Endodermal cell (in vitro differentiated cells): ENCODE measurements around the gene ETFDH. TPM values are rescaled to one million over a fixed set of nuclear protein-coding genes. Genes with fewer than 3 reads are reported as not detected.
A peak's percentile ranks its signal among the peaks of the same experiment; 100 is the strongest.

Source experiments
- DNase-seq: peaks from one replicate; pipeline ENCODE4 v3.0.0-alpha.2; 2017
- H3K27ac ChIP-seq: 2 replicates; pipeline ENCODE4 v1.5.1; 2013; ENCODE audit warnings: mild to moderate bottlenecking, low read depth, low read length, moderate library complexity
- H3K27me3 ChIP-seq: 2 replicates; pipeline ENCODE4 v1.6.1; 2013; ENCODE audit warnings: mild to moderate bottlenecking, low read length, moderate library complexity; ENCODE audit not compliant: insufficient read depth, control insufficient read depth, poor library complexity, severe bottlenecking
- H3K36me3 ChIP-seq: 2 replicates; pipeline ENCODE4 v1.7.0; 2013; ENCODE audit warnings: mild to moderate bottlenecking, low read length, moderate library complexity; ENCODE audit not compliant: control insufficient read depth, insufficient read depth
- H3K4me1 ChIP-seq: one replicate; pipeline ENCODE4 v1.7.0; 2013; ENCODE audit warnings: low read length; ENCODE audit not compliant: control insufficient read depth, insufficient read depth
- H3K4me3 ChIP-seq: 2 replicates; pipeline ENCODE4 v1.5.1; 2013; ENCODE audit warnings: mild to moderate bottlenecking, low read length, moderate library complexity
- H3K9ac ChIP-seq: 2 replicates; pipeline ENCODE4 v1.6.1; 2013; ENCODE audit warnings: mild to moderate bottlenecking, low read length, moderate library complexity; ENCODE audit not compliant: poor library complexity, severe bottlenecking; ENCODE audit errors: extremely low read depth
- H3K9me3 ChIP-seq: 2 replicates; pipeline ENCODE4 v1.6.1; 2013; ENCODE audit warnings: mild to moderate bottlenecking, low read length, moderate library complexity; ENCODE audit not compliant: control insufficient read depth
- H3K27ac Mint-ChIP-seq: 2 replicates; pipeline ENCODE4 v1.8.0; 2020; ENCODE audit warnings: mixed read lengths
- H3K27me3 Mint-ChIP-seq: 2 replicates; pipeline ENCODE4 v1.8.0; 2021; ENCODE audit warnings: mild to moderate bottlenecking, mixed read lengths; ENCODE audit not compliant: insufficient read depth
- H3K36me3 Mint-ChIP-seq: 2 replicates; pipeline ENCODE4 v1.8.0; 2020; ENCODE audit warnings: low read depth, mixed read lengths
- H3K4me1 Mint-ChIP-seq: 2 replicates; pipeline ENCODE4 v1.8.0; 2020; ENCODE audit warnings: mixed read lengths
- H3K4me3 Mint-ChIP-seq: 2 replicates; pipeline ENCODE4 v1.8.0; 2020; ENCODE audit warnings: mild to moderate bottlenecking, moderate library complexity, mixed read lengths
- H3K9me3 Mint-ChIP-seq: 2 replicates; pipeline ENCODE4 v1.8.0; 2020; ENCODE audit warnings: mild to moderate bottlenecking, mixed read lengths
- CTCF ChIP-seq: fragments of 200-600 bp; sonication (generic); conservative IDR thresholded peaks from 2 replicates; pipeline ENCODE4 v1.5.0; 2021; ENCODE audit warnings: antibody characterized with exemption, mild to moderate bottlenecking
- WGBS, 2 experiments: methylation state at CpG; one replicate each; pipeline versions ENCODE4 v1.1.5 to v1.1.7; 2013; ENCODE audit warnings: missing lambda C conversion rate in 2 of 2, mixed read lengths in 1 of 2; ENCODE audit not compliant: insufficient coverage in 1 of 2, insufficient read length in 1 of 2; 5-methylcytosine and 5-hydroxymethylcytosine counted together
- total RNA-seq, 2 donors: library from RNA; stranded (reverse); fragmentation: NEBNext Ultra II Directional in 1 of 2; extraction: Animal tissue kit (Norgen Biotek cat#: 25700) in 1 of 2; gene quantifications; 2 replicates in 1 of 2; 3 replicates in 1 of 2; pipeline ENCODE4 v1.2.1, GENCODE V29; 2021

Gene ETFDH
- total RNA-seq, 2 donors from 2014 or later = 10.6 to 11.8 TPM

- Histone ChIP-seq H3K9ac (no peak overlapping the region), H3K9me3 (no peaks in the 10 kb centered on the region), H3K4me3 (no peak overlapping the region), H3K27me3 (no peaks in the 10 kb centered on the region), H3K4me1 (no peaks in the 10 kb centered on the region), H3K36me3 (peaks cover 23% of the 10 kb centered on the region), H3K27ac (no peak overlapping the region)
- Mint-ChIP-seq H3K27ac (no peak overlapping the region), H3K9me3 (no peaks in the 10 kb centered on the region), H3K4me3 (no peak overlapping the region), H3K27me3 (no peaks in the 10 kb centered on the region), H3K36me3 (peaks cover 17% of the 10 kb centered on the region), H3K4me1 (peaks cover 11% of the 10 kb centered on the region)
- no peak for TF ChIP-seq CTCF
- DNase-seq = no peak
- WGBS, 2 experiments = 96 to 100% methylated on average over 3 to 18 of the region's 18 CpGs
These were observed 7.3 kb upstream of the ETFDH start for GRCh38 chr4:158664806-158665205.

- Histone ChIP-seq H3K9me3 (no peaks in the 10 kb centered on the region), H3K36me3 (peaks cover 23% of the 10 kb centered on the region), H3K27ac (no peak overlapping the region), H3K27me3 (no peaks in the 10 kb centered on the region), H3K9ac (no peak overlapping the region), H3K4me3 (no peak overlapping the region), H3K4me1 (no peaks in the 10 kb centered on the region)
- Mint-ChIP-seq H3K27me3 (no peaks in the 10 kb centered on the region), H3K4me1 (peaks cover 15% of the 10 kb centered on the region), H3K36me3 (peaks cover 17% of the 10 kb centered on the region), H3K27ac (no peak overlapping the region), H3K9me3 (no peaks in the 10 kb centered on the region), H3K4me3 (no peak overlapping the region)
- no peak for TF ChIP-seq CTCF
- WGBS, 2 experiments = 92 to 100% methylated on average over 2 of the region's 2 CpGs
- no peak for DNase-seq
These were observed 5.2 kb upstream of the ETFDH start for GRCh38 chr4:158666892-158667291.

GRCh38 chr4:158667651-158668198, 4.4 kb upstream of the ETFDH start:
- TF ChIP-seq CTCF = peak; percentile 85
- Mint-ChIP-seq H3K27me3 (no peaks in the 10 kb centered on the region), H3K4me1 (peaks cover 18% of the 10 kb centered on the region), H3K36me3 (peaks cover 17% of the 10 kb centered on the region), H3K27ac (no peak overlapping the region), H3K4me3 (no peak overlapping the region), H3K9me3 (no peaks in the 10 kb centered on the region)
- Histone ChIP-seq H3K36me3 (peaks cover 23% of the 10 kb centered on the region), H3K4me1 (no peaks in the 10 kb centered on the region), H3K4me3 (no peak overlapping the region), H3K9ac (no peak overlapping the region), H3K27me3 (no peaks in the 10 kb centered on the region), H3K9me3 (no peaks in the 10 kb centered on the region), H3K27ac (no peak overlapping the region)
- WGBS, 2 experiments = 38% methylated on average over 2 of the region's 3 CpGs; no CpG with 5 or more reads in 1 of the 2 experiments
- peak; percentile 62 for DNase-seq
